OCI-LY7 (cell line): Measurements from ENCODE around the gene DUSP22. TPM values are rescaled to one million over a fixed set of nuclear protein-coding genes. Genes with fewer than 3 reads are reported as not detected.

ENCODE experiments used
- BruUV-seq: library from RNA; stranded (reverse); fragments of 400-500 nt; replicated peaks from 2 replicates; lab custom pipeline; 2021; lab: Mats Ljungman, UMichigan
- CTCF ChIA-PET: fragments of 300-600 bp; sonication (Branson Sonifier 250); formaldehyde crosslinking; loops from one replicate; lab custom pipeline; 2022; ENCODE audit warnings: antibody characterized with exemption; ENCODE audit not compliant: unreplicated experiment; lab: Charles Lee
- POLR2A ChIA-PET: fragments of 300-600 bp; sonication (Branson Sonifier 250); formaldehyde crosslinking; loops from one replicate; lab custom pipeline; 2022; ENCODE audit warnings: antibody characterized with exemption; lab: Charles Lee
- DNase-seq: peaks from one replicate; pipeline ENCODE4 v3.0.0-alpha.2; 2015; ENCODE audit warnings: low spot score
- H2AFZ ChIP-seq: fragments of 200-600 bp; sonication (generic), shearing (Covaris generic); 2 replicates; pipeline ENCODE4 v1.6.1; 2014; ENCODE audit warnings: mild to moderate bottlenecking, antibody characterized with exemption, low read length, moderate library complexity
- H3K27ac ChIP-seq: fragments of 200-600 bp; sonication (generic); 2 replicates; pipeline ENCODE4 v1.5.1; 2014; ENCODE audit warnings: mixed run types, low read depth, mild to moderate bottlenecking, moderate library complexity, low read length, inconsistent platforms; ENCODE audit not compliant: poor library complexity, severe bottlenecking
- H3K36me3 ChIP-seq: fragments of 200-600 bp; sonication (generic); 2 replicates; pipeline ENCODE4 v1.6.1; 2014; ENCODE audit warnings: mild to moderate bottlenecking, antibody characterized with exemption, low read length, moderate library complexity, mixed read lengths; ENCODE audit not compliant: insufficient read depth
- H3K4me1 ChIP-seq: fragments of 200-600 bp; sonication (generic); 2 replicates; pipeline ENCODE4 v1.5.1; 2014; ENCODE audit warnings: mild to moderate bottlenecking, low read length; ENCODE audit not compliant: insufficient read depth, poor library complexity, severe bottlenecking
- H3K4me2 ChIP-seq: fragments of 200-600 bp; sonication (generic); 2 replicates; pipeline ENCODE4 v1.6.1; 2014; ENCODE audit warnings: mild to moderate bottlenecking, low read length
- H3K4me3 ChIP-seq: fragments of 200-600 bp; sonication (generic); 2 replicates; pipeline ENCODE4 v1.5.1; 2014; ENCODE audit warnings: mild to moderate bottlenecking, low read depth, low read length; ENCODE audit not compliant: poor library complexity, severe bottlenecking
- H3K79me2 ChIP-seq: fragments of 200-600 bp; sonication (generic); 2 replicates; pipeline ENCODE4 v1.6.1; 2016; ENCODE audit warnings: low read depth, mild to moderate bottlenecking, low read length, moderate library complexity, mixed read lengths; ENCODE audit not compliant: insufficient read depth
- H3K9me2 ChIP-seq: fragments of 200-600 bp; sonication (generic); 2 replicates; pipeline ENCODE4 v1.6.1; 2016; ENCODE audit warnings: mild to moderate bottlenecking, low read length, mixed read lengths; ENCODE audit not compliant: insufficient read depth
- H3K9me3 ChIP-seq: fragments of 200-600 bp; sonication (generic); 2 replicates; pipeline ENCODE4 v1.6.1; 2014; ENCODE audit warnings: mild to moderate bottlenecking, mixed run types, low read length, mixed read lengths
- H4K20me1 ChIP-seq: fragments of 200-600 bp; sonication (generic); 2 replicates; pipeline ENCODE4 v1.6.1; 2014; ENCODE audit warnings: mild to moderate bottlenecking, antibody characterized with exemption, low read length, moderate library complexity, mixed read lengths; ENCODE audit not compliant: insufficient read depth
- CTCF ChIP-seq: fragments of 200-600 bp; sonication (generic); conservative IDR thresholded peaks from 2 replicates; pipeline ENCODE4 v1.5.1; 2014; ENCODE audit warnings: mild to moderate bottlenecking, antibody characterized with exemption, low read length, moderate library complexity, mixed read lengths
- EZH2phosphoT487 ChIP-seq: fragments of 200-600 bp; sonication (generic); IDR thresholded peaks from 2 replicates; pipeline ENCODE4 v1.6.1; 2018; ENCODE audit warnings: low read depth, borderline replicate concordance, mild to moderate bottlenecking, mixed run types, antibody characterized with exemption, low read length, moderate library complexity, mixed read lengths
- intact Hi-C: fragments of 100-400 bp; cut with micrococcal nuclease; formaldehyde crosslinking; loops from one replicate; pipeline ENCODE4 v1.10.0; 2022; ENCODE audit not compliant: unreplicated experiment
- total RNA-seq, 2 experiments: library from RNA; depleted of rRNA in 1 of 2; stranded (reverse); fragments of >200 nt in 1 of 2; shearing (Covaris generic) in 1 of 2; gene quantifications; 2 replicates each; pipeline ENCODE4 v1.2.3, GENCODE V29; 2014 to 2022

Gene DUSP22
- total RNA-seq, 2 experiments from 2014 or later = 149 to 171 TPM

DNA sequence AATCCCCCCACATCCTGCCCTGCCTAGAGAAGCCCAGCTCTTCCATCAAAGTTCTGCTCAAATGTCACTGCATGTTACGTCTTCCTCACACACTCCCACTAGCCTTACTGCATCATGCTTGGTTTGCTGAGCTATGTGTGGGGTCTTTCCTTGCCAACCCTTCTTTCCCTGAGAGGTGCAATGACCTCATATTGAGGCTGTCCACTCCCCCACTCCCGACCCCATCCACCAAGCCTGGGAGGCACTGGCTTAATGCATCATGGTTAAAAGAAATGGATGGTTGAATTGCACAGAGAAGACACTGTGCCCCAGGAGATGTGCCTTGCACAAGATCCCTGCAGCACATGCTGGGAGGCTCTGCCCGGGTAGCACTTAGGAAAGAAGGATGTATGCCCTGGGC lies 91.6 kb downstream of the DUSP22 start:
- Histone ChIP-seq H4K20me1 (no peaks in the 10 kb centered on the region), H3K9me3 (no peaks in the 10 kb centered on the region), H2AFZ (no peak overlapping the region), H3K36me3 (no peaks in the 10 kb centered on the region), H3K27ac (no peak overlapping the region), H3K4me1 (peaks cover 9% of the 10 kb centered on the region), H3K4me2 (no peak overlapping the region), H3K9me2 (no peaks in the 10 kb centered on the region), H3K79me2 (no peaks in the 10 kb centered on the region), H3K4me3 (no peak overlapping the region)
- ChIA-PET CTCF (interaction anchor here (0.6 kb wide), 1 partner anchor 148 kb away, joined by 3 read pairs; no protein-coding TSS in a partner anchor), POLR2A (interaction anchor here (0.7 to 1.5 kb wide), 4 partner anchors 8 to 31 kb away, joined by 3 to 6 read pairs (median 3); no protein-coding TSS in a partner anchor)
- intact Hi-C loops = no loop called here
- TF ChIP-seq CTCF = no peak
- TF ChIP-seq EZH2phosphoT487 = no peak
- DNase-seq = no peak
- BruUV-seq = no TSS peak

DNA sequence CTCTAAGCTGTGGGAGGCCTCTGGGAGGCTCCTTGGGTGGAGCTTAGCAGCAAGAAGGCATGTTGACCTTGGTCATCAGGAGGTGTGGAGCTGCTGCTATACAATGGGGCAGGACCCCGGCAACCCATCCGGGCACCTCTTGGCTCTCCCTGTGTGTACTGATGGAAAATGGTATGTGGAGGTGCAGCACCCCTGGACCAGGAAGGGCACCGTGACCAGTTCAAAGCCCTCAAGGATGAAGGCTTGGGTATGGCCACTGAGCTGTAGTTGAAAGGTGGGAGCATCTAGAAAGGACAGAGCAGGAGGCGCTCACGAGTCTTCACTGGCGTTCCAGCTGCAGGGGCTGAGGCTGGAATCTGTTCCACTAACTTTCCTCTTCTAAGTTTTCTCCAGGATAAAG lies 92.6 kb downstream of the DUSP22 start:
- BruUV-seq = no TSS peak
- TF ChIP-seq EZH2phosphoT487 = no peak
- TF ChIP-seq CTCF = no peak
- Histone ChIP-seq H3K4me1 (peaks cover 11% of the 10 kb centered on the region), H3K79me2 (no peaks in the 10 kb centered on the region), H3K9me3 (no peaks in the 10 kb centered on the region), H2AFZ (no peak overlapping the region), H3K4me2 (no peak overlapping the region), H4K20me1 (no peaks in the 10 kb centered on the region), H3K36me3 (no peaks in the 10 kb centered on the region), H3K9me2 (no peaks in the 10 kb centered on the region), H3K27ac (no peak overlapping the region), H3K4me3 (no peak overlapping the region)
- no peak for DNase-seq
- CTCF ChIA-PET = interaction anchor here (0.8 kb wide), 1 partner anchor 8 kb away, joined by 3 read pairs; no protein-coding TSS in a partner anchor
- intact Hi-C loops = no loop called here
- POLR2A ChIA-PET = interaction anchor here (0.6 to 2.2 kb wide), 3 partner anchors 15 to 32 kb away, joined by 3 to 13 read pairs (median 3); no protein-coding TSS in a partner anchor

DNA sequence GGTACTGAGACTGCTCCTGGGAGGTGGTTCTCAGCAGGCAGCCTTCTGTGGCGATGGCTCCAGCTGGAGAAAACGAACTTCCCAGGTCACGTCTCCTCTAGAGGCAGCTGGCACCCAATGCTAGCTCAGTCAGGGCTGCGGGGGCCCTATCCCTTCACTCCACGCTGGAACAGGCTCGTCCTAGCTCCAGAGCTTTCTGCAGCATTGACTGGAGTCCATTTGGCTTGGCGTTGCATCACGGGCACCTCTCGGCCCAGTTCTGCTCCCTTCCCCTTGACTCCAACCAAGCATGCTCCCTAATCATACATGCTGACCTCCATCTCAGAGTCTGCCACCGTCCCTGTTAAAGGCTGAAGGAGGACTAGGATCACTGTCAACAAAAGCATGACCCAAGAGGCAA lies 93.3 kb downstream of the DUSP22 start:
- POLR2A ChIA-PET = interaction anchor here (0.6 to 2.2 kb wide), 5 partner anchors 14 to 93 kb away, joined by 3 to 13 read pairs (median 3); partner anchors contain the start of gene DUSP22
- intact Hi-C loops = no loop called here
- TF ChIP-seq CTCF = no peak
- no peak for TF ChIP-seq EZH2phosphoT487

More for the DNA sequence above, 93.3 kb downstream of the DUSP22 start:
- CTCF ChIA-PET = no interaction called here
- no peaks in the 10 kb centered on the region for H3K9me2 ChIP-seq
- H3K79me2 ChIP-seq = no peaks in the 10 kb centered on the region
- no peak overlapping the region for H3K4me3 ChIP-seq
- H3K4me2 ChIP-seq = no peak overlapping the region
- no peak overlapping the region for H2AFZ ChIP-seq
- H3K27ac ChIP-seq = no peak overlapping the region
- no peak for DNase-seq
- no TSS peak for BruUV-seq
- H3K36me3 ChIP-seq = no peaks in the 10 kb centered on the region
- no peaks in the 10 kb centered on the region for H3K9me3 ChIP-seq
- H4K20me1 ChIP-seq = no peaks in the 10 kb centered on the region
- peaks cover 18% of the 10 kb centered on the region for H3K4me1 ChIP-seq
